ENCODE measurements around the gene APBA1. TPM values are rescaled to one million over a fixed set of nuclear protein-coding genes. Genes with fewer than 3 reads are reported as not detected.
"Not testable (repeated sequence)": the region's sequence is repeated elsewhere in the genome, so short reads cannot be mapped to it uniquely, and the experiment has no call there.

Gene APBA1
- total RNA-seq, 3 donors from 2014 or later: 10.1 to 14.4 (median 12.7) TPM

GRCh38 chr9:69443178-69443577 lies 229.0 kb downstream of the APBA1 start:
- H3K4me3 ChIP-seq: no peak overlapping the region
- DNase-seq (no peak), ATAC-seq (peak; percentile 19)
- intact Hi-C loops (cut with DNase I, micrococcal nuclease): no loop called here
- H3K9me3 ChIP-seq: no peaks in the 10 kb centered on the region
- no peaks in the 10 kb centered on the region for H3K4me1 ChIP-seq (ENCODE audit: low read depth)
- TF ChIP-seq, protein P1, sequence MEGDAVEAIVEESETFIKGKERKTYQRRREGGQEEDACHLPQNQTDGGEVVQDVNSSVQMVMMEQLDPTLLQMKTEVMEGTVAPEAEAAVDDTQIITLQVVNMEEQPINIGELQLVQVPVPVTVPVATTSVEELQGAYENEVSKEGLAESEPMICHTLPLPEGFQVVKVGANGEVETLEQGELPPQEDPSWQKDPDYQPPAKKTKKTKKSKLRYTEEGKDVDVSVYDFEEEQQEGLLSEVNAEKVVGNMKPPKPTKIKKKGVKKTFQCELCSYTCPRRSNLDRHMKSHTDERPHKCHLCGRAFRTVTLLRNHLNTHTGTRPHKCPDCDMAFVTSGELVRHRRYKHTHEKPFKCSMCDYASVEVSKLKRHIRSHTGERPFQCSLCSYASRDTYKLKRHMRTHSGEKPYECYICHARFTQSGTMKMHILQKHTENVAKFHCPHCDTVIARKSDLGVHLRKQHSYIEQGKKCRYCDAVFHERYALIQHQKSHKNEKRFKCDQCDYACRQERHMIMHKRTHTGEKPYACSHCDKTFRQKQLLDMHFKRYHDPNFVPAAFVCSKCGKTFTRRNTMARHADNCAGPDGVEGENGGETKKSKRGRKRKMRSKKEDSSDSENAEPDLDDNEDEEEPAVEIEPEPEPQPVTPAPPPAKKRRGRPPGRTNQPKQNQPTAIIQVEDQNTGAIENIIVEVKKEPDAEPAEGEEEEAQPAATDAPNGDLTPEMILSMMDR (IDR thresholded peaks at IDR 0.05): no peak
- no peaks in the 10 kb centered on the region for H3K36me3 ChIP-seq (ENCODE audit: low read depth)

DNA sequence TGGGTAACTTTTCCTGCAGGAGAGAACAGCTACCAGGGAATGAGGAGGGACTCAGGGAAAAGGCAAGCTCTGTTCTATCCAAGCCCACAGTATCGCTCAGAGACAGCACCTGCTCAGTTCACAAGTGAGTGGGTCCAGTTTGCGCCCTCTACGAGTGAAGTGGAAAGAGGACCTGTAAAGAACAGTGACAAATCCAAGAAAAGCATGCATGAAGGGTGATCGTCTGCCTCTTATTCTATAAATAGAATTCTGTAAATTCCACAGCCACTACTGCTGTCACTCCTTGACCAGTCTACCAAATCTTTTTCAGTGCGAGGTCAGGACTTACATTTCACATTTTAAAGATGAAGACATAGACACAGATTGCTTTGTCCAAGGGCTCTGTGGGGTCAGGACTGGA lies 229.7 kb downstream of the APBA1 start:
- H3K4me3 ChIP-seq: no peak overlapping the region
- no peaks in the 10 kb centered on the region for H3K4me1 ChIP-seq (ENCODE audit: low read depth)
- intact Hi-C loops (cut with DNase I, micrococcal nuclease): no loop called here
- H3K36me3 ChIP-seq (ENCODE audit: low read depth): no peaks in the 10 kb centered on the region
- ATAC-seq: no peak
- TF ChIP-seq, protein P1 (IDR thresholded peaks at IDR 0.05): no peak
- no peak for DNase-seq
- no peaks in the 10 kb centered on the region for H3K9me3 ChIP-seq

- H3K4me3 ChIP-seq; H3K36me3 ChIP-seq (ENCODE audit: low read depth); H3K4me1 ChIP-seq (ENCODE audit: low read depth); DNase-seq; ATAC-seq; H3K9me3 ChIP-seq; intact Hi-C loops (cut with DNase I, micrococcal nuclease): not testable (repeated sequence)
These were observed 231.8 kb downstream of the APBA1 start for GRCh38 chr9:69440254-69440955.

DNA sequence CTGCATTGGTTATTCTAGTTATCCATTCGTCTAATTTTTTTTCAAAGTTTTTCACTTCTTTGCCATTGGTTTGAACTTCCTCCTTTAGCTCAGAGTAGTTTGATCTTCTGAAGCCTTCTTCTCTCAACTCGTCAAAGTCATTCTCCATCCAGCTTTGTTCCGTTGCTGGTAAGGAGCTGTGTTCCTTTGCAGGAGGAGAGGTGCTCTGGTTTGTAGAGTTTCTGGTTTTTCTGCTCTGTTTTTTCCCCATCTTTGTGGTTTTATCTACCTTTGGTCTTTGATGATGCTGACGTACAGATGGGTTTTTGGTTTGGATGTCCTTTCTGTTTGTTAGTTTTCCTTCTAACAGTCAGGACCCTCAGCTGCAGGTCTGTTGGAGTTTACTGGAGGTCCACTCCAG lies 232.5 kb downstream of the APBA1 start:
- intact Hi-C loops (cut with DNase I, micrococcal nuclease): not testable (repeated sequence)

GRCh38 chr9:69433968-69434367 lies 238.2 kb downstream of the APBA1 start:
- Histone ChIP-seq H3K4me3 (no peak overlapping the region), H3K4me1 (ENCODE audit: low read depth) (no peaks in the 10 kb centered on the region), H3K36me3 (ENCODE audit: low read depth) (no peaks in the 10 kb centered on the region), H3K9me3 (no peaks in the 10 kb centered on the region)
- ATAC-seq: no peak
- TF ChIP-seq, protein P1 (IDR thresholded peaks at IDR 0.05): no peak
- intact Hi-C loops (cut with DNase I, micrococcal nuclease): no loop called here
- DNase-seq: no peak

More for the DNA sequence above, 232.5 kb downstream of the APBA1 start:
- not testable (repeated sequence) for H3K4me1 ChIP-seq (ENCODE audit: low read depth); DNase-seq; H3K36me3 ChIP-seq (ENCODE audit: low read depth); H3K4me3 ChIP-seq; H3K9me3 ChIP-seq; ATAC-seq

DNA sequence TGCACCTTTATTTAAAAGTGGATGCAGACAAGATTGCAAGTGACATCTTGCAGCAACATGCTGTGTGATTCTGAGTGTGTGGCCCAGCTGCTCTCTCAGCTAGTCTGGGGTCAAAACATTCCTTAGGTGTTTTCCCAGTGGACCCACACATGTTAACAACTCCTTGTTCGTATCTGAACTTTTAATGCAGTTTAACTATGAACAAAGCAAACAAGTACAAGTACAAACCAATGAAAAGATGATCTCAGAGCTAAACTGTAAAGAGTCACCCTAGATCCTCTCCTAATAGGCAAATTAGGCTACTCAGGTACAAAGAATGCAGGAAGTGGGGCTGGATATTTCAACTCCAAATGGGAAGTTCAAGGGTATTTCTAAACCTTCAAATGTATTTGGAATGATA lies 238.8 kb downstream of the APBA1 start:
- H3K9me3 ChIP-seq: no peaks in the 10 kb centered on the region
- no peaks in the 10 kb centered on the region for H3K4me1 ChIP-seq (ENCODE audit: low read depth)
- no peaks in the 10 kb centered on the region for H3K36me3 ChIP-seq (ENCODE audit: low read depth)
- intact Hi-C loops (cut with DNase I, micrococcal nuclease): no loop called here
- TF ChIP-seq, protein P1 (IDR thresholded peaks at IDR 0.05): no peak
- H3K4me3 ChIP-seq: no peak overlapping the region
- DNase-seq (no peak), ATAC-seq (no peak)

- H3K4me1 ChIP-seq (ENCODE audit: low read depth): no peaks in the 10 kb centered on the region
- intact Hi-C loops (cut with DNase I, micrococcal nuclease): no loop called here
- TF ChIP-seq, protein P1 (IDR thresholded peaks at IDR 0.05): no peak
- no peaks in the 10 kb centered on the region for H3K36me3 ChIP-seq (ENCODE audit: low read depth)
- no peak for ATAC-seq
- H3K9me3 ChIP-seq: no peaks in the 10 kb centered on the region
- DNase-seq: no peak
- no peak overlapping the region for H3K4me3 ChIP-seq
These were observed 239.5 kb downstream of the APBA1 start for GRCh38 chr9:69432623-69433022.

Measured in mucosa of descending colon (tissue), 3 donors.